Uterus (tissue), 4 donors: ENCODE data around the gene CDHR1. TPM values are rescaled to one million over a fixed set of nuclear protein-coding genes. Genes with fewer than 3 reads are reported as not detected.

Experiments used
- DNase-seq, 2 donors: peaks; one replicate each; pipeline ENCODE4 v3.0.0-alpha.2; 2019 to 2020
- H3K27ac ChIP-seq, 2 donors: fragments of 200-600 bp; sonication (generic); 1 replicate in 1 of 2; 2 replicates in 1 of 2; pipeline ENCODE4 v1.5.1; 2016 to 2018
- H3K27me3 ChIP-seq, 2 donors: fragments of 200-600 bp; sonication (generic); one replicate each; pipeline ENCODE4 v1.5.1; 2018 to 2019; ENCODE audit warnings: control low read depth in 1 of 2
- H3K36me3 ChIP-seq, 2 donors: fragments of 200-600 bp; sonication (generic); one replicate each; pipeline ENCODE4 v1.5.1; 2019; ENCODE audit warnings: control low read depth in 1 of 2
- H3K4me1 ChIP-seq, 2 donors: fragments of 200-600 bp; sonication (generic); one replicate each; pipeline ENCODE4 v1.5.1; 2018 to 2019; ENCODE audit warnings: control low read depth in 1 of 2
- H3K4me3 ChIP-seq, 2 donors: fragments of 200-600 bp; sonication (generic); 1 replicate in 1 of 2; 2 replicates in 1 of 2; pipeline ENCODE4 v1.5.1; 2018 to 2019; ENCODE audit warnings: mild to moderate bottlenecking in 1 of 2
- H3K9me3 ChIP-seq, 2 donors: fragments of 200-600 bp; sonication (generic); one replicate each; pipeline ENCODE4 v1.5.1; 2019; ENCODE audit warnings: control low read depth in 1 of 2
- POLR2A ChIP-seq, 2 donors: fragments of 450-650 bp; IDR thresholded peaks; one replicate each; pipeline ENCODE4 v1.6.1; 2016; ENCODE audit warnings: antibody characterized with exemption in 2 of 2, mild to moderate bottlenecking in 1 of 2, moderate library complexity in 1 of 2
- intact Hi-C: fragments of 100-400 bp; cut with DNase I; formaldehyde crosslinking; loops from one replicate; pipeline ENCODE4 v1.15.1; 2023; ENCODE audit warnings: low total_unique reads
- total RNA-seq, 4 donors: library from RNA; depleted of rRNA in 3 of 4; stranded (reverse); fragments of >200 nt in 3 of 4; gene quantifications; one replicate each; pipeline versions ENCODE4 v1.1.0 to v1.2.4, GENCODE V29; 2014 to 2023
- TF ChIP-seq, protein P1 (sequence below), 4 experiments: fragments of 200-600 bp in 2 of 4; fragments of 450-650 bp in 2 of 4; sonication (generic) in 2 of 4; IDR thresholded peaks; one replicate each; pipeline ENCODE4 v1.5.1; 2016 to 2019; ENCODE audit warnings: antibody characterized with exemption in 4 of 4, mild to moderate bottlenecking in 2 of 4, moderate library complexity in 1 of 4
- donor health status: DM: yes; HTN: yes; CAD: no.

Gene CDHR1
- total RNA-seq, 4 donors from 2014 or later = under 0.01 to 1.5 (median 1.0) TPM; not detected in 1

GRCh38 chr10:84196941-84197340, 2.6 kb downstream of the CDHR1 start:
- H3K36me3 ChIP-seq = no peaks in the 10 kb centered on the region
- no peaks in the 10 kb centered on the region for H3K4me1 ChIP-seq
- TF ChIP-seq, protein P1, sequence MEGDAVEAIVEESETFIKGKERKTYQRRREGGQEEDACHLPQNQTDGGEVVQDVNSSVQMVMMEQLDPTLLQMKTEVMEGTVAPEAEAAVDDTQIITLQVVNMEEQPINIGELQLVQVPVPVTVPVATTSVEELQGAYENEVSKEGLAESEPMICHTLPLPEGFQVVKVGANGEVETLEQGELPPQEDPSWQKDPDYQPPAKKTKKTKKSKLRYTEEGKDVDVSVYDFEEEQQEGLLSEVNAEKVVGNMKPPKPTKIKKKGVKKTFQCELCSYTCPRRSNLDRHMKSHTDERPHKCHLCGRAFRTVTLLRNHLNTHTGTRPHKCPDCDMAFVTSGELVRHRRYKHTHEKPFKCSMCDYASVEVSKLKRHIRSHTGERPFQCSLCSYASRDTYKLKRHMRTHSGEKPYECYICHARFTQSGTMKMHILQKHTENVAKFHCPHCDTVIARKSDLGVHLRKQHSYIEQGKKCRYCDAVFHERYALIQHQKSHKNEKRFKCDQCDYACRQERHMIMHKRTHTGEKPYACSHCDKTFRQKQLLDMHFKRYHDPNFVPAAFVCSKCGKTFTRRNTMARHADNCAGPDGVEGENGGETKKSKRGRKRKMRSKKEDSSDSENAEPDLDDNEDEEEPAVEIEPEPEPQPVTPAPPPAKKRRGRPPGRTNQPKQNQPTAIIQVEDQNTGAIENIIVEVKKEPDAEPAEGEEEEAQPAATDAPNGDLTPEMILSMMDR (IDR thresholded peaks at IDR 0.05) = no peak
- no peak for TF ChIP-seq POLR2A (IDR thresholded peaks at IDR 0.05)
- DNase-seq = no peak
- H3K27me3 ChIP-seq = peaks cover 0 to 6% of the 10 kb centered on the region in 2 donors
- no peak overlapping the region for H3K4me3 ChIP-seq
- intact Hi-C loops = no loop called here
- H3K27ac ChIP-seq = no peak overlapping the region
- no peaks in the 10 kb centered on the region for H3K9me3 ChIP-seq

DNA sequence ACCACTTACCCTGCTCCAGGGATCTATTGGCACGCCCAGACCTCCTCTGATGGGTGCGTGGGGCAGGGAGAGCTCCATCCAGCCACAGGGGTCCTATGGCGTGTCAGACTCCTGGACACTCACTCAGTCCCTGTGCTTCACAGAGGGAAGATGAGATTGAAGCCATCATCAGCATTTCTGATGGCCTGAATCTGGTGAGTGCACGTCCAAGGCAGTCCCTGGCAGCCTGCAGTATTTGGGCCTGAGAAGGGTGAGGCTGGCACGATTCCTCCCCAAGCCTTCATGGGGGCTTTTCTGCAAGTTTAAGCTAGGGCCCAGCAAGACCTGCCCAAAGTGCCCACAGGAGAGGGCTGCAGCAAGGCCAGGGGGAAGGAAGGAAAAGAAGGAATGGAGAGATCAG, 3.3 kb downstream of the CDHR1 start:
- Histone ChIP-seq H3K27ac (no peak overlapping the region), H3K36me3 (no peaks in the 10 kb centered on the region), H3K4me1 (no peaks in the 10 kb centered on the region), H3K9me3 (no peaks in the 10 kb centered on the region), H3K4me3 (no peak overlapping the region), H3K27me3 (peaks cover 0 to 6% of the 10 kb centered on the region in 2 donors)
- intact Hi-C loops = no loop called here
- no peak for DNase-seq
- TF ChIP-seq POLR2A (IDR thresholded peaks at IDR 0.05) = no peak
- TF ChIP-seq, protein P1 (IDR thresholded peaks at IDR 0.05) = no peak

DNA sequence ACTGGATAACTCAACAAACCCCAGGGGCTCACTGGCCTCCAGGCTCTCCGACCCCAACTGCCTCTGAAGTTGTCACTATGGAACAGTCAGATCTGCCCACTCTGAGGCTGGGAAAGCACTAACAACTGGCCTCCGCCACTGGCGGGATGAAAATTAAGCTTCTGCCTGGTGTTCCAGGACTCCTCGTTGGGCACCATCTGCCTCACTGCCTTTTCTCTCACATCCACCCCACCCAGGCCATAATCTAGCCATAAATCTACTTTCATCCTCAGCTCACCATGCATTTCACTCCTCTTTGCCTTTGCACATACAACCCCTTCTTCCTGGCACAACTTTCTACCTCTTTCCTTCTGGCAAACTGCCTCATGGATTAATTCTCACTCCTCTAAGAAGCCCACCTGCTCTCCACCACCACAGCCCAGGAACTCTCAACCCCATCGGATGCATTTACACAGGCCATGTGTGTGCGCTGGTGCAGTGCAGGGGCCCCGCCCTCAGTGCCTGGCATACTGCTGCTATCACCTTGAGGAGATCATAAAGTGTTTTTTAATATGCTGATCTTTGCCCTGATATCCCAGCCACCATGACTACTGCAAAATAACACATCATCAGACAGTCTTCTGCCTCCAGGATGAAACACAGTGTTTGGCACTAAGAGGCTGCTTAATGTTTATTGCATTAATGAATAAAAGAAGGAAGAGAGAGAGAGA, 4.0 kb downstream of the CDHR1 start:
- TF ChIP-seq, protein P1 (IDR thresholded peaks at IDR 0.05) = no peak
- TF ChIP-seq POLR2A (IDR thresholded peaks at IDR 0.05) = no peak
- DNase-seq = no peak
- H3K27ac ChIP-seq = no peak overlapping the region
- intact Hi-C loops = no loop called here
- H3K27me3 ChIP-seq = peaks cover 0 to 6% of the 10 kb centered on the region in 2 donors
- no peak overlapping the region for H3K4me3 ChIP-seq
- no peaks in the 10 kb centered on the region for H3K9me3 ChIP-seq
- H3K4me1 ChIP-seq = no peaks in the 10 kb centered on the region
- no peaks in the 10 kb centered on the region for H3K36me3 ChIP-seq

GRCh38 chr10:84200537-84201243, 6.4 kb downstream of the CDHR1 start:
- H3K4me3 ChIP-seq = no peak overlapping the region
- H3K4me1 ChIP-seq = no peaks in the 10 kb centered on the region
- H3K27ac ChIP-seq = no peak overlapping the region
- intact Hi-C loops = no loop called here
- no peaks in the 10 kb centered on the region for H3K36me3 ChIP-seq
- H3K9me3 ChIP-seq = no peaks in the 10 kb centered on the region
- TF ChIP-seq, protein P1 (IDR thresholded peaks at IDR 0.05) = no peak
- TF ChIP-seq POLR2A (IDR thresholded peaks at IDR 0.05) = no peak
- DNase-seq = no peak
- H3K27me3 ChIP-seq = no peaks in the 10 kb centered on the region

DNA sequence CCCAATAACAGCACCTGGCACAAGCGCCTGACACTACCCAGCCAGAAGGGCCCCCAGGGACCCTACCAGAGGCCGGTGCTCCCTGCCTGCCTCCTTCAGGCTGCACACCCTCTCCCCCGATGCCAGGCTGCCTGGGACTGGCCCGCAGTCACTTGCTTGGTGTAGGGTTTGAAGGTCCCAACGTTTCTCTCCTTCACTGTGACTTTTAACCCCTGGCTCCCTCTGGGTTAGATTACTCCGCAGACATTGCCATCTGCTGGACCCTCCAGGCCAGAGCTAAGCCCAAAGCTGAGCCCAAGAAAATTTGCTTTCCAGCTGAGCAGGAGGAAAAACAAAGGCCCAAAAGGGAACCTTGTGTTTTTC, 6.9 kb downstream of the CDHR1 start:
- Histone ChIP-seq H3K4me1 (no peaks in the 10 kb centered on the region), H3K4me3 (no peak overlapping the region), H3K36me3 (no peaks in the 10 kb centered on the region), H3K27ac (no peak overlapping the region), H3K27me3 (no peaks in the 10 kb centered on the region), H3K9me3 (no peaks in the 10 kb centered on the region)
- no peak for DNase-seq
- intact Hi-C loops = no loop called here
- TF ChIP-seq, protein P1 (IDR thresholded peaks at IDR 0.05) = no peak
- TF ChIP-seq POLR2A (IDR thresholded peaks at IDR 0.05) = no peak
